ENCODE data around the gene RGS11.

The RGS11 gene

DNA sequence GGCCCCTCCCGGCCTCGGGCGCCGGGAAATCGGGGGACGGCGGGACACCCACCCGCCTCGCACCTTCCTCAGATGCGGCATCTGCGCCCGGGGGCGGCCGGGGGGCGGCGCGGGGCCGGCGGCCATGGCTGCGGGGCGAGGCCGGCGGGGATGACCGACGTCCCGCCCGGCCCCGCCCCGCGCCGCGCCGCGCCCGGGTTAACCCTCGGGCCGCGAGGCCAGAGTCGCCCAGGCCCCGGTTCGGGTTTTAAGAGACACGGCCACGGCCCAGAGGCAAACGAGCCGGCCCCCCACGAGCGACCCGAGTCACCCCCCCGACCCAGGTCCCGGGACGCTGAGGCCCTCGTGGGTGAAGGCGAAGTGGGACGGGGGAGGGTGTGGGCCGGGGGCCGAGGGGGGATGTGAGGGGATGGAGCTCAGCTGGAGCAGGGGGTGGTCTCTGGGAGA is at the start of gene RGS11:
RGS11 (minus strand) TSS at position 159 of the 447 bp plus-strand sequence; CDS start at position 126, 33 bp downstream.
- no peak for DNase-seq

DNA sequence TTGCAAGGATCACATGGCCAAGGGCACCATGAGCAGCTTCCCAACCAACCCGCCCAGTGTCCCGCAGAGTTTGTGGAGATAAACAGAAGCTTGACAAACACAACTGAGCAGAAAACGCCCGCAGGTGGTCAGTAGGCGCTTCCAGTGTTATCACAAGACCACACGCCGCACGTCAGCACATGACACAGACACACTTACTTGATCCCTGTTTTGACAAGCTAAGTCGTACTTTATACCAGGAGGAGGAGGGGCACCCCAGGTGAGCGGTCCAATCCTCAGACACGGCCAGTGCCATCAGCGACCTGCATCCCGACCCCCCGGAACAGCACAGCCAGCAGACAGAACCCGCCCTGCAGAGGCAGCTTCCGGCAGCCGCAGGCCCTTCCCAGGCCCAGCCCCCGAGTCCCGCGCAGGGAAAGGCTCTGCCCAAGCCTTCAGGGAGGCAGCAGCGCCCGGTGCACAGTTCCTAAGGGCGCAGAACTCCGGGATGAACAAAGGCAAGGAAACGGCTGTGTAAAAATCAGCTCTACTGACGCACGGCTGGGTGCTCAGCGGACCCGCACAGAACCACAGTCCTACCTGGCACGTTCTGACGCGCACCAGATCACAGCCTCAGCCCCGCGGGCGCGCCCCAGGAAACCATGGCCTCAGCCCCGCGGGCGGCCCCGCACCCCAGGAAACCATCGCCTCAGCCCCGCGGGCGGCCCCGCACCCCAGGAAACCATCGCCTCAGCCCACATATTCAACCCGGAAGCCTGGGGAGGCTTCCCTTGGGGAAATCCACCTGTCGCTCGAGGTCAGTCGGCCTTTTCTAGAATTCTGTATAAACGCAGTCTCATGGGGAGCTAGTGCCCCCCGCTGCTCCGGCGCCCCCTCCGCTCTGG is 48.9 kb upstream of the RGS11 start:
- no peak for DNase-seq

DNA sequence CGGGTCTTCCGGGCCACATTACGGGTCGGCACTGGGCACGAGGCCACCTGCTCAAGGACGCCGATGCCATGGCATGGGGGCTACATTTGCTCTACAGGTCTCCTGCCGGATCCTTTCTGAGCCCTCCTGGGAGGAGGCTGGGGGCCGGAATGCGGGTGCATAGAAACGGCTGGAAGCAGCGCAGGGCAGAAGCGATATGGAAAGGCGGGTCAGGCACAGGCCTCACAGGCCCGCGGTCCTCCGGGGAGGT is 48.4 kb upstream of the RGS11 start:
- no peak for DNase-seq

DNA sequence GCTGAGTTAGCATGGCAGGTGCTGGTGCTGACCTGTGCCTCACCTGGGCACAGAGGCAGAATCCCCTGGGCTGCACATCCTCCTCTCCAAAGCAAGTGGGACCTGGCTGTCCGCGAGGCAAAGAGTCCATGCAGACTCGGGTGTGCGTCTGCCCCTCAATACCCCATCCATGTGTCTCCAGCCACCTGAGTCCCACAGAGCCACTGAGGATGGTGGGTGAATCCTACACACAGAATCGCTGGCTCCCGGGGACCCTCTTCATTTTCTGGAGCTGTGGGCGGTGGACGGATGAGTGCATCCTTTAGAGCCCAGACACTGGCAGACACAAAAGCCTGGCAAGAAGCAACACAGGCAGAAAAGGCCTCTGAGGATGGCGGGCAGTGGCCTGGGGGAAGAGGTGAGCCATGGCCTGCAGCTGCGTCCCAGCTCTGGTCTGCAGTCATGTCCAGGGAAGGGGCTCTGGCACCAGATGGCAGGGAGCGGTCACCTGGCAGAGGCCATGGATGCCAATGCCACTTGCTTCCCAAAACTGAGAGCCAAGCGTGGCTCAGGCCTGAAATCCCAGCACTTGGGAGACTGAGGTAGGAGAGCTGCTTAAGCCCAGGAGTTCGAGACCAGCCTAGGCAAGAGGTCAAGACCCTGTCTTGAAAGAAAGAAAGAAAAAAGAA is 46.9 kb upstream of the RGS11 start:
- no peak for DNase-seq

DNA sequence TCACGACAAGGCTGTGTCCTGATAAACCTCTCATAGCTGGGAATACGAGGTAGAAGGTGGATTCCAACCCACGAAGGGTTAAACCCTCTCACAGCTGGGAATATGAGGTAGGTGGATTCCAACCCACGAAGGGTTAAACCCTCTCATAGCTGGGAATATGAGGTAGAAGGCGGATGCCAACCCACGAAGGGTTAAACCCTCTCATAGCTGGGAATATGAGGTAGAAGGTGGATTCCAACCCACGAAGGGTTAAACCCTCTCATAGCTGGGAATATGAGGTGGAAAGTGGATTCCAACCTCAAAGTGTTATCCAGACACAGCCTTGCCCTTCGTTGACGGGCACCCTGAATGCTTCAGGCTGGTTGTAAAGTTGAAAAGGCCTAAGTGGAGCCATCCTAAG is 45.8 kb upstream of the RGS11 start:
- no peak for DNase-seq

DNA sequence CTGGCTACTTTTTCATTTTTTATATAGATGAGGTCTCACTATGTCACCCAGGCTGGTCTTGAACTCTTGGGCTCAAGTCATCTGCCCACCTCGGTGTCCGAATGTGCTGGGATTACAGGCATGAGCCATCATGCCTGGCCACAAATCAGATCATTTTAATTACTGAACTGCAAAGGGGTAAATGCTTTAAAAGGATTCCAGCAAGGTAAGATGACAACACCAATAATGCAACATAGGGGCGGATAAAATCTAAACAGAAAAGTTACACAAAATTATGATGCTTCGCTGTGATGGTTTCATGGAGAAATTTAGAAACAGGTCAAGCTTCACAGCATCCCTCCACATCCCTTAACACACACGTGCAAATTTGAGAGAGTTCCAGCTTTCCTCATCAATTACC is 44.5 kb upstream of the RGS11 start:
- no peak for DNase-seq

DNA sequence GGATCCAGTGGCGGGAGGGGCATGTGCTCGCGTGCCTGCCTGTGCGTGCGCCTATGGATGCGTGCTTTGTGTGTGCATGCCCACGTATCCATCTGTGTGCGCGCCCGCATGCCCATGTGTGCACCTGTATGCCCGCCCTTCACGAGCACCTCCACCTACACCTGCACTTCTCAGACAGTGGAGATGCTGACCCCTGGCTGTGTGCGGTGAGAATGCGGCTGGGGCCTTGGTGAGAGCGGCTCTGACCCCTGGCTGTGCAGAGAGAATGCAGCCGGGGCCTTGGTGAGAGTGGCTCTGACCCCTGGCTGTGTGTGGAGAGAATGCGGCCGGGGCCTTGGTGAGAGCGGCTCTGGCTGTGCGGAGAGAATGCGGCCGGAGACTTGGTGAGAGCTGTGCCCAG is 42.9 kb upstream of the RGS11 start:
- no peak for DNase-seq

DNA sequence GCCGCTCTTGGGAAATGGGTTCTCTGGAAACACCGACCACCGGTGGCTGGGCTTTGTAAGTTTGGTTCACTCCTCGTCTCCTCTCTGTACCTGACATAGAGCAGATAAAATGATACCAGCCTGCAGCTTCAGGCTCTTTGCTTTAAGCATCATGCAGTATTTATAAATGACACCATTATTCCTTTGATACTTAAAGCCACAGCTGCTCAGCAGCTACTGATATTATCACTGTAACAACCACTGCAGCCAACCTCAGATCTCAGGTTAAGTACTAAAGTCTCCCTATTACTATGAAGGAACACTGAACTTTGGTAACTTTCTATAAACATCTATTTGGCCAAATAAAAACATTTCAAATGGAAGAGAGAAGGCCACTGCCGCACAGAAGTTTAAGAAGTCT is 41.8 kb upstream of the RGS11 start:
- DNase-seq: no peak

DNA sequence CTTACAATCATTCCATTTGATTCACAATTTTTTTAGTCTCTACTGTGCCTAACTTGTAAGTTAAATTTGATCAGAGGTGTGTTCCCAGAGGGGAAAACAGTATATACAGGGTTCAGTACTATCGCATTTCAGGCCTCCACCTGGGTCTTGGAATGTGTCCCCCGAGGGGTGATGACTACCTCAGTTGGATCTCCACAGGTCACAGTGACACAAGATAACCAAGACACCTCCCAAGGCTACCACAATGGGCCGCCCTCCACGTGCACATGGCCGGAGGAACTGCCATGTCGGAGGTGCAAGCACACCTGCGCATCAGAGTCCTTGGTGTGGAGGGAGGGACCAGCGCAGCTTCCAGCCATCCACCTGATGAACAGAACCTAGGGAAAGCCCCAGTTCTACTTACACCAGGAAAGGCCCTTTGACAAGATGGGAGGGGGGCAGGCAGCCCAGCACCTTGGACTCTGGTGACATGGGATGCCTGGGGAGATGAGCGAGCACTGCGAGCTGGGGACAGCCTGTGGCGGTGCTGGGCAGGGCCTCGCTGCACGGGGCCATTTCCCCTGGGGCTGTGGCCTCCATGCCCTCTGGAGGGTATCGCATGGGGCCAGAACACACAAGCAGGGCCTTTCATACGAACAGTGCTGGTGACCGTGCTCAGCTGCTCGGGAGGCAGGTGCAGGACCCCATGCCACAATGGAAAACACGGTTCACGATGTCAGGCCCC is 41.2 kb upstream of the RGS11 start:
- no peak for DNase-seq

DNA sequence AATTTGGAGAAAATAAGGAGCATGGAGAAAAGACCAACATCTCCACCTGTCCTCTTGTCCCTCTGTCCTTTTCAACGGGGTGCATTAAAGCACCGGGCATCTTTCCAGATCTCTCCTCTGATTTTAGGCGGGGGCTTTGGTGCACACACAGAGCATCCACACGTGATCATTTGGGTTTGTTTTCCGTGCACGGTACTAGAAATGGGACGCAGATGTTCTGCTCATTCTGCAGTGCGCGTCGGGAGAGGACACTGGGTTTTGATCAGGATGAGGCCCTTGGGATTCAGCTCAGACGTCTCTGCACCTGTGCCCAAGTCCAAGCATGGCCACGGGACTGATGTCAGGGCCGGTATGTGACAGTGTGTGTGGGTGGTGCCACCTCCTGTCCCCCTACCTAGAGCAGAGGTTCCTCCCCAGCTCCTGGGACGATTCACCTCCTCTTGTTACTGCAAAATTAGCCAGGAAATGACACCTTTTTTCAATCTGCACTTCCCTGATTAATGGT is 39.1 kb upstream of the RGS11 start:
- DNase-seq: no peak

DNA sequence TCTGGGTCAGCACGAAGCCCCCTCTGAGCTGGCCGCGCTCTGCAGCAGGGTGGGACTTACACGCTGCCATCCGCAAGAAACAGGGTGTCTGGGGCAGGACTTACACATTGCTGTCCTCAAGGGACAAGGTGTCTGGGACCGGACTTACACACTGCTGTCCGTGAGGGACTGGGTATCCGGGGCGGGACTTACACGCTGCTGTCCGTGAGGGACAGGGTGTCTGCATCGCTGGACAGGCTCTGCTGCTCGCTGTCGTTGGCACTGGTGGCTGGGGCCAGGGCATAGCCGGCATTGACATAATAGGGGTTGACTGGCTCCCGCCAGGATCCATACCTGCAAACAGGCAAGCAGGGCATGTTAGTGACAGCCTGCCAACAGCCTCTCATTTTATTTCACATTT is 38.6 kb upstream of the RGS11 start:
- no peak for DNase-seq

DNA sequence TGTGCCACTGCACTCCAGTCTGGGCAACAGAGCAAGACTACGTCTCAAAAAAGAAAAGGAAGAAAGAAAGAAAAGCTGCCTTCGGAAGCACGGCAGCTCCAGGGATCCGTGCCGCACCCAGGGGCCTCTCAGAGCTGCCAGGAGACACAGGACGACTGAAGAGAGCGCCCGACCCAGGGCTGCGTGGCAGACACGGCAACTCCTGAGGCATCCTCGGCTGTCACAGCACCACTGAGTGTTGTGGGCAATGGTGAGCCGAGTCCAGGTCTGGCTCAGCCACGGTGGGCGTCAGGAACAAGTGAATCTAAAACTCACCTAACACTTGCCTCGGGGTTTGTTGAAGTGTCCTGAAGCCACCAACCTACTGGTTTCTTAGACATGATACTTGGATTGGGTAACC is 36.0 kb upstream of the RGS11 start:
- no peak for DNase-seq

DNA sequence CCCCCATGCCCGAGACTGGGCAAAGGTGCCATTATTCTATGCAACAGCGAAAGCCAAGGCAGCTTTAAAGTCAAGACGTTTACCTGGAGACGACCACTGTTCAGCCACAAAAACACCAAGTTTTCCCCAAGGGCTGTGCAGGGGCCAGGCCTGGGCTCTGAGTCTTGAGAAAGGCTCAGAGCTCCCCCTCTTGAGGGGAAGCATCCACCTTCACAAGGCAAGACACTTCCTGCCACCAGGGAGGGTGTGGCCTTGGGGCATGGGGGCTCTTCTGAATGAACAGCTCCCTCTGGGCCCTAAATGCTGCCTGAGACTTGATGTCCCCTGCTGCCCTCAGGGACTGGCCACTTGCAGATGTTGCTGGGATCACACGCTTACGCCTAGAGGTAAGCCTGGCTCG is 33.7 kb upstream of the RGS11 start:
- no peak for DNase-seq

DNA sequence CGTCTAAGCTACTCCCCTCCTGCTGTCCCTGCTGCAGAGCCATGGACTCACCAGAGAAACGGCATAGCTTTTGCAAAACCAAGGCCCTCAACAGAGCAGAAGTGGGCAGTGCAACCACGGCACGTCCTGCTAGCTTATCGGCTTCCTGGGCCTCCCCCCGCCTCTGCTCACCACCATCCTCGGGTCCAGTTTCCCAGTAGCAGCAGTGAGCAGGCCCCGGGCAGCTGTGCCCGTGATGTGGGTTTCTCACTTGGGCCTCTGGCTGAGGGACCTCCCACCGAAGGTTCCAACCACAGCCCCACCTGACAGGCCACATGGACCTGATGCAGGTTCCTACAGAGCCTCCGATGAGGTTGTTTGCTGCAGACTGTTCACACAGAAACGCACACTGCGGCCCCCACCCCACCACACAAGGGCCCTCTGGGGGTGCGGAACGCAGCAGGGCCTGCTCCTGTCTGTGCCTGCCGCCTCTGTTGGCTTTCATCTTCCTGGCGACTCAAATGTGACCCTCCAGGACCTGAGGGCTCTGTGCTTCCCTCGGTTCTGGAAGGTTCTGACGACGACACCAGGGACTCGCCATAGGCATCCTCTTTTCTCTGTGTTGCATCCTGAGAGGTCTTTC is 32.1 kb upstream of the RGS11 start:
- no peak for DNase-seq

DNA sequence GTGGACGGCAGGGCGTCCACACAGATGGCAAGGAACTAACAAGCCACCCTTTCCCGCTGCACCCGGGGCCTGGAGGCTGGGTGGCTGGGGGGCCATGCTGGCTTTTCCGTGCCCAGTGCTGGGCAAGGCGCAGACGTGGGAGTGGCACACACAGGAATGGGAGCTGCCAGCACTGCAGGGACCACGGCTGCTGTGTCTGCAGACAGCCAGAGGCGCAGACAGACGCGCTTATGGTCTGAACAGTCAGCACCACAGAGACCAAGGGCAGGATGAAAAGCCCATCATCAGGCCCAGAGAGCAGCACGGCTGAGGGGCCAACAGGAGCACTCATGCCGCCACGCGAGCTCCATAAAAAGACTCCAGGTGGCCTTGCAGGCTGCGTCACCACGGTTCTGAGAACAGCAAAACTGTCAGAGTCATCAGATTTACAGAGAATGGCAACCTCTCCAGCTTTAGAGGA is 31.2 kb upstream of the RGS11 start:
- DNase-seq: no peak

DNA sequence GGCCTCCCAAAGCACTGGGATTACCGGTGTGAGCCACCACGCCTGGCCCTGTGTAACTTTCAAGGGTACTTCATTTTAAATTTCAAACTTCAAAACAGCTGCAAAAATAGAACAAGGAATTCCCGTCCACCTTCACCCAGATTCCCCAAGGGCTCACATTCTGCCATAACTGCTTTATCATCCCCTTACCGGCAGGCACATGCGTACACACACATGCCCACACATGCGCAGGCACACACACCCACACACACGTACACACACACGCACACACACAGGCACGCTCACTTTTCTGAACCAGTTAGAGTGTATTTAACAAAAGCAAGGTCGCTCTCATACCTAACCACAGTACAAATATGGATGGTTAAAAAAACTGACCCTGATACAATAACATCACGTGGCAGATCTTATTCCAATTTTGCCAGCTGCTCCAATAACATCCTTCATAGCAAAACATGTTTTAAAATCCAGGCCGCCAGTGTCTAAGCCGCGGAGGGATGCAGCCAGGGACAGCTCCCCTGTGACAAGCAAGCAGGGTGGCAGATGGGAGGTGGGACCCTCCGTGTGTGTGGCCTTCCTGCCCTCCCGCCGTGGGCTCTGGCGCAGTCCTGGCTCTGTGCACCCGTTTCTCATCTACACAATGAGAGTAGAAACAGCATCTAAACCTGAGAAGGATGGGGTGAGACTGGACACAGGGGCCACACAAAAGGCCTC is 30.3 kb upstream of the RGS11 start:
- DNase-seq: no peak

DNA sequence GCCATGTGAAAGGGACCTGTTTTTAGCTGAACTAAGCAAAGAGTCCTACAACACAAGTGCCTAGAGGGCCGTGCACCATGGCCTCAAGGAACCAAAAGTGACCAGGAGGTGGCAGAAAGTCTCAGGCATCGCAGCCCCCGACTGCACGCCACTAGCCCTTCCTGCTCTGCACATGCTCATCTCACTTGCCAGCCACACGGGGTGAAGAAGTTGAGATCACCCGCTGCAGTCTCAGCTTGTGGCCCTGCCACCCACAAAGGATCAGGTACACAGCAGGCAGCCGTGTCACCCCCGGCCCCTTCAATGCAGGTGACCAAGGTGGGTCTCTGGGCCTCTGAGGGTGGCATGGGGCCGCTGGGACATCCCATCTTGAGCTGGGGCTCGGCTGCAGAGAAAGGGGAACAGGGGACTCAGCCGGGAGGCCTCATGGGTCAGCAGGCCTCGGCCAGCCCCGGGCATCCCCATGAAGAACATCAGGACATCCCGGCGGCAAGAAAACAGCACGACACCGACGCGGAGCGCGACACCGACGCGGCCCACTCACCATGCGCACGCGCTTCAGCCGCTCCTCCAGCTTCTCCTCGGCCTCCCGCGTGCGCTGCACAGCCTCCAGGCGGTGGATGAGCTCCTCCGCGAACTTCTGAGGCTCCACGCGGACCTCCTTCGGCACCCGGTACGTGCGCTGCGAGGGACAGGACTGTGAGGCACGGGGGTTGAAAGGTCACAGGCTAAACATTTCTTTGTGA is 28.2 kb upstream of the RGS11 start:
- no peak for DNase-seq

DNA sequence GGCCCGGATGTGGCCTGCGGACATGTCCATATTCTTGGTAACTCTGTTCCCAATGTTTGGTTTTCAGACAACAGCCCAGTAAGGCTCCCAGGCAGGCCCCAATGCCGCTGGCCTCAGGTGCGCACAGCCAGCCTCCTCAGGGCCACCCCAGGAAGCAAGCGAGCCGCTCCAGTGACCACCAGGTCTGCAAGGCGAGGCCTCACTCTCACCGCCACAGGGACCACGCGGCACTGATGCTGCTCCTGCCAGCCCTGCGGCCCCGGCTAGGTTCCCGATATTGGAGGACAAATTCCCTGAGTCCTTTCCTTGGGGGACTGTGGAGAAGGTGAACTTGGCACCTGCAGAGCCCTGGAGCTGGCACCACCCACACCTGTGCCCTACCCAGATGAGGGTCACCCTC is 26.2 kb upstream of the RGS11 start:
- DNase-seq: no peak

DNA sequence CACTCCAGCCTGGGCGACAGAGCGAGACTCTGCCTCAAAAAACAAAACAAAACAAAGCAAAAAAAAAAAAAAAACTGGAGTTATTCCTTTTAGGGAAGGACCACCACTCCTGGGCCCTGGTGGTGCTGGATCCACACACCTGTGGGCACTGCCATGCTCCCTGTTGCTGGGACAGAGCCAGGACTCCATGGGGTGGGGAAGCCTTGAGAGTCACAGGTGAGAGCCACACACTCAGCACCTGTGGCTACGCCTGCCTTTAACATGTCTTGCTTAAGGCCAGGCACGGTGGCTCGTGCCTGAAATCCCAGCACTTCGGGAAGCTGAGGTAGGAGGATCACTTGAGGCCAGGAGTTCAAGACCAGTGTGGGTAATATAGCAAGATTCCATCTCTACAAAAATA is 25.5 kb upstream of the RGS11 start:
- DNase-seq: no peak

DNA sequence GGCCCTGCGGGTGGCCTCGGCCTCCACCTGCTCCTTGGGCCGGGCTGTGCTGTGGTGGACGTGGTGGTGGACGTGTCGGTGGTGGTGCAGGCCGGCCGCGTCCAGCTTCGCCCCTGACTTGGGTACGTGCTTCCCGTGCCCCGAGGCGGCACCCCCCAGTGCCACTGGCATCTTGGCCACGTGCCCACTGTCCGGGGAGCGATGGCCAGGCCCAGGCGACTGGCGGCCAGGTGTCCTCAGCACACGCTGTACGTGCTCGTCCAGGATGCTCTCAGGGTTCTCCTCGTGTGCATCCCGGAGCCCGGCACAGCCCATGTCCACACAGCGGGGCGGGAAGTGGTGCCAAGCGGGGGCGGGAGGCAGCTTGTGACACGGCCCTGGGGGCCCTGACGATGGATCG is 22.1 kb upstream of the RGS11 start:
- no peak for DNase-seq

DNA sequence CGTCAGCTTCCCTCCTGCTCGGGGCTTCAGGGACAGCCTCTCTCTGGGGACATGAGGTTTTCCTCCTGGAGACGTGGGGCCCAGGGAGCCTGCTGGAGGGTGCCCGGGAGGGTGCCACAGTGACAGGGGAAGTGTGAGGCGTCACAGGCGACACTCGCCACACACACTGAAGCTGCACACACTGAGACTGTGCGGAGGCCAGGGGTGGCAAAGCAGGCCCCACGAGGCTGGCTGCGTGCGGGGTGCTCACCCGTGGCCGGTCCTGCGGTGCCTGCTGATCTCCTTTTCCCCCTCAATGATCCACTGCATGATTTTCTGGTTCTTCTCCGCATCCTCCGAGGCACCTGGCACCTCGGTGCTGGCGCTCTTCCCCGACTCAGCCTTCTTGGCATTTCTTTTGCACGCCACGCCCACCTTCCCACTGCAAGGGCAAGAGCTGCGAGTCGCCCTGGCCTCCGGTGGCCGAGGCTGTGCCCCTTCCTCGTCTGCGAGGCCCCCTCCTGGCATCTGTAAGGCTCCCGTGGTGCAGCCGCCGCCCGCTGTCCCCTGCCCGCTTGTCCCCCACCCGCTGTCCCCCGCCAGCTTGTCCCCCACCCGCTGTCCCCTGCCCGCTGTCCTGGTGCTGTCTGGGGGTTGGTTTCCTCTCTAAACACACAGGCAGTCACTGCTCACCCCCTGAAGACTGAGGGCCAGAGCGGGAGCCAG is 21.2 kb upstream of the RGS11 start:
- no peak for DNase-seq

Measured in Kasumi-1 (cell line).